Ovary (tissue), 3 donors: ENCODE measurements around the gene CHKB.

Source experiments
- CTCF ChIP-seq, 3 donors: fragments of 450-650 bp in 2 of 3; fragments of 200-600 bp in 1 of 3; IDR thresholded peaks; one replicate each; pipeline versions ENCODE4 v1.5.1 to v1.8.0; 2016 to 2022; ENCODE audit warnings: antibody characterized with exemption in 3 of 3, mild to moderate bottlenecking in 1 of 3
- EP300 ChIP-seq: sonication (generic); formaldehyde crosslinking; IDR thresholded peaks from one replicate; pipeline ENCODE4 v1.6.1; 2017; ENCODE audit warnings: antibody characterized with exemption
- POLR2A ChIP-seq: fragments of 450-650 bp; IDR thresholded peaks from one replicate; pipeline ENCODE4 v1.6.1; 2017; ENCODE audit warnings: antibody characterized with exemption, mild to moderate bottlenecking, moderate library complexity
- donor health status: DM: no; HTN: no; CAD: no.

GRCh38 chr22:50606946-50607658 lies 24.5 kb upstream of the CHKB start:
- TF ChIP-seq CTCF (IDR thresholded peaks at IDR 0.05), result no peak
- TF ChIP-seq POLR2A, result no peak
- TF ChIP-seq EP300, result no peak
